ENCODE data around the gene BLVRB. TPM values are rescaled to one million over a fixed set of nuclear protein-coding genes. Genes with fewer than 3 reads are reported as not detected.

The BLVRB gene
- total and polyA plus RNA-seq, 2 of the 8 experiments (the other 6 are each of a cell fraction or from before 2014, with no cell fraction given): 28.7 to 182 TPM

DNA sequence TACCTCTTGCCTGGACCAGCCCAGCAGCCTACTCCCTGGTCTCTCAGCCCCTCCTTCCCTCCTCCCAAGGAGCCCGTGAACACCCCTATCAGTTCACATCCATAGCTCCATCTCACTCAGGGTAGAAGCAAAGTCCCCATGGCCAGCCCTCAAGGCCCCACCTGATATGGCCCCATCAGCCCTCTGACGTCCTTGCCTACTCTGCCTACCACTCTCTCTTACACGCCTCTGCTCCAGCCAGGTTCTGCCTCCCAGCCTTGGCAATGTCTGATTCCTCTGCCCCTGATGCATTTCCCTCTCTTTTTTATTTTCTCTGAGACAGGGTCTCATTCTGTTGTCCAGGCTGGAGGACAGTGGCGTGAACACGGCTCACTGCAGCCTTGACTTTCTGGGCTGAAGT lies 13.5 kb downstream of the BLVRB start (continued):
- TF ChIP-seq, protein P1, sequence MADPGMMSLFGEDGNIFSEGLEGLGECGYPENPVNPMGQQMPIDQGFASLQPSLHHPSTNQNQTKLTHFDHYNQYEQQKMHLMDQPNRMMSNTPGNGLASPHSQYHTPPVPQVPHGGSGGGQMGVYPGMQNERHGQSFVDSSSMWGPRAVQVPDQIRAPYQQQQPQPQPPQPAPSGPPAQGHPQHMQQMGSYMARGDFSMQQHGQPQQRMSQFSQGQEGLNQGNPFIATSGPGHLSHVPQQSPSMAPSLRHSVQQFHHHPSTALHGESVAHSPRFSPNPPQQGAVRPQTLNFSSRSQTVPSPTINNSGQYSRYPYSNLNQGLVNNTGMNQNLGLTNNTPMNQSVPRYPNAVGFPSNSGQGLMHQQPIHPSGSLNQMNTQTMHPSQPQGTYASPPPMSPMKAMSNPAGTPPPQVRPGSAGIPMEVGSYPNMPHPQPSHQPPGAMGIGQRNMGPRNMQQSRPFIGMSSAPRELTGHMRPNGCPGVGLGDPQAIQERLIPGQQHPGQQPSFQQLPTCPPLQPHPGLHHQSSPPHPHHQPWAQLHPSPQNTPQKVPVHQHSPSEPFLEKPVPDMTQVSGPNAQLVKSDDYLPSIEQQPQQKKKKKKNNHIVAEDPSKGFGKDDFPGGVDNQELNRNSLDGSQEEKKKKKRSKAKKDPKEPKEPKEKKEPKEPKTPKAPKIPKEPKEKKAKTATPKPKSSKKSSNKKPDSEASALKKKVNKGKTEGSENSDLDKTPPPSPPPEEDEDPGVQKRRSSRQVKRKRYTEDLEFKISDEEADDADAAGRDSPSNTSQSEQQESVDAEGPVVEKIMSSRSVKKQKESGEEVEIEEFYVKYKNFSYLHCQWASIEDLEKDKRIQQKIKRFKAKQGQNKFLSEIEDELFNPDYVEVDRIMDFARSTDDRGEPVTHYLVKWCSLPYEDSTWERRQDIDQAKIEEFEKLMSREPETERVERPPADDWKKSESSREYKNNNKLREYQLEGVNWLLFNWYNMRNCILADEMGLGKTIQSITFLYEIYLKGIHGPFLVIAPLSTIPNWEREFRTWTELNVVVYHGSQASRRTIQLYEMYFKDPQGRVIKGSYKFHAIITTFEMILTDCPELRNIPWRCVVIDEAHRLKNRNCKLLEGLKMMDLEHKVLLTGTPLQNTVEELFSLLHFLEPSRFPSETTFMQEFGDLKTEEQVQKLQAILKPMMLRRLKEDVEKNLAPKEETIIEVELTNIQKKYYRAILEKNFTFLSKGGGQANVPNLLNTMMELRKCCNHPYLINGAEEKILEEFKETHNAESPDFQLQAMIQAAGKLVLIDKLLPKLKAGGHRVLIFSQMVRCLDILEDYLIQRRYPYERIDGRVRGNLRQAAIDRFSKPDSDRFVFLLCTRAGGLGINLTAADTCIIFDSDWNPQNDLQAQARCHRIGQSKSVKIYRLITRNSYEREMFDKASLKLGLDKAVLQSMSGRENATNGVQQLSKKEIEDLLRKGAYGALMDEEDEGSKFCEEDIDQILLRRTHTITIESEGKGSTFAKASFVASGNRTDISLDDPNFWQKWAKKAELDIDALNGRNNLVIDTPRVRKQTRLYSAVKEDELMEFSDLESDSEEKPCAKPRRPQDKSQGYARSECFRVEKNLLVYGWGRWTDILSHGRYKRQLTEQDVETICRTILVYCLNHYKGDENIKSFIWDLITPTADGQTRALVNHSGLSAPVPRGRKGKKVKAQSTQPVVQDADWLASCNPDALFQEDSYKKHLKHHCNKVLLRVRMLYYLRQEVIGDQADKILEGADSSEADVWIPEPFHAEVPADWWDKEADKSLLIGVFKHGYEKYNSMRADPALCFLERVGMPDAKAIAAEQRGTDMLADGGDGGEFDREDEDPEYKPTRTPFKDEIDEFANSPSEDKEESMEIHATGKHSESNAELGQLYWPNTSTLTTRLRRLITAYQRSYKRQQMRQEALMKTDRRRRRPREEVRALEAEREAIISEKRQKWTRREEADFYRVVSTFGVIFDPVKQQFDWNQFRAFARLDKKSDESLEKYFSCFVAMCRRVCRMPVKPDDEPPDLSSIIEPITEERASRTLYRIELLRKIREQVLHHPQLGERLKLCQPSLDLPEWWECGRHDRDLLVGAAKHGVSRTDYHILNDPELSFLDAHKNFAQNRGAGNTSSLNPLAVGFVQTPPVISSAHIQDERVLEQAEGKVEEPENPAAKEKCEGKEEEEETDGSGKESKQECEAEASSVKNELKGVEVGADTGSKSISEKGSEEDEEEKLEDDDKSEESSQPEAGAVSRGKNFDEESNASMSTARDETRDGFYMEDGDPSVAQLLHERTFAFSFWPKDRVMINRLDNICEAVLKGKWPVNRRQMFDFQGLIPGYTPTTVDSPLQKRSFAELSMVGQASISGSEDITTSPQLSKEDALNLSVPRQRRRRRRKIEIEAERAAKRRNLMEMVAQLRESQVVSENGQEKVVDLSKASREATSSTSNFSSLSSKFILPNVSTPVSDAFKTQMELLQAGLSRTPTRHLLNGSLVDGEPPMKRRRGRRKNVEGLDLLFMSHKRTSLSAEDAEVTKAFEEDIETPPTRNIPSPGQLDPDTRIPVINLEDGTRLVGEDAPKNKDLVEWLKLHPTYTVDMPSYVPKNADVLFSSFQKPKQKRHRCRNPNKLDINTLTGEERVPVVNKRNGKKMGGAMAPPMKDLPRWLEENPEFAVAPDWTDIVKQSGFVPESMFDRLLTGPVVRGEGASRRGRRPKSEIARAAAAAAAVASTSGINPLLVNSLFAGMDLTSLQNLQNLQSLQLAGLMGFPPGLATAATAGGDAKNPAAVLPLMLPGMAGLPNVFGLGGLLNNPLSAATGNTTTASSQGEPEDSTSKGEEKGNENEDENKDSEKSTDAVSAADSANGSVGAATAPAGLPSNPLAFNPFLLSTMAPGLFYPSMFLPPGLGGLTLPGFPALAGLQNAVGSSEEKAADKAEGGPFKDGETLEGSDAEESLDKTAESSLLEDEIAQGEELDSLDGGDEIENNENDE (IDR thresholded peaks at IDR 0.05; ENCODE audit: insufficient replicate concordance, low read length): no peak
- no peak for TF ChIP-seq ZNF274 (IDR thresholded peaks at IDR 0.05; ENCODE audit: borderline replicate concordance, extremely low read depth, low read length)
- no peak for TF ChIP-seq RBBP5 (IDR thresholded peaks at IDR 0.05; ENCODE audit: borderline replicate concordance, low read depth, low read length)
- no peak for TF ChIP-seq SAP30 (IDR thresholded peaks at IDR 0.05; ENCODE audit: insufficient read depth, insufficient replicate concordance, low read length)
- no peak for TF ChIP-seq CBX8 (IDR thresholded peaks at IDR 0.05; ENCODE audit: borderline replicate concordance, low read depth, low read length)
- TF ChIP-seq SIX5 (IDR thresholded peaks at IDR 0.05; ENCODE audit: low read depth, low read length): no peak
- no peak for TF ChIP-seq RNF2 (IDR thresholded peaks at IDR 0.05; ENCODE audit: borderline replicate concordance, low read depth, low read length, missing control alignments, poor library complexity, severe bottlenecking)
- TF ChIP-seq TEAD4 (IDR thresholded peaks at IDR 0.05; ENCODE audit: low read depth, low read length): no peak
- TF ChIP-seq, protein P2, sequence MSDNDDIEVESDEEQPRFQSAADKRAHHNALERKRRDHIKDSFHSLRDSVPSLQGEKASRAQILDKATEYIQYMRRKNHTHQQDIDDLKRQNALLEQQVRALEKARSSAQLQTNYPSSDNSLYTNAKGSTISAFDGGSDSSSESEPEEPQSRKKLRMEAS (IDR thresholded peaks at IDR 0.05): no peak
- TF ChIP-seq EGR1 (IDR thresholded peaks at IDR 0.05; ENCODE audit: borderline replicate concordance, low read depth, low read length): no peak
- TF ChIP-seq KDM4A (IDR thresholded peaks at IDR 0.05; ENCODE audit: low read depth, low read length, severe bottlenecking): no peak

All from H1 (cell line).